HFFc6 (cell line): ENCODE results near the gene UIMC1. TPM values are rescaled to one million over a fixed set of nuclear protein-coding genes. Genes with fewer than 3 reads are reported as not detected.

Experiments used
- DNase-seq: peaks from one replicate; pipeline ENCODE4 v3.0.0-alpha.2; 2018
- H3K27ac Mint-ChIP-seq: 2 replicates; pipeline ENCODE4 v1.8.0; 2020; ENCODE audit warnings: mild to moderate bottlenecking, mixed read lengths
- H3K27me3 Mint-ChIP-seq: 2 replicates; pipeline ENCODE4 v1.8.0; 2021; ENCODE audit warnings: mild to moderate bottlenecking, moderate library complexity, mixed read lengths; ENCODE audit not compliant: insufficient read depth
- H3K36me3 Mint-ChIP-seq: 2 replicates; pipeline ENCODE4 v1.8.0; 2021; ENCODE audit warnings: low read depth, mixed read lengths
- H3K4me1 Mint-ChIP-seq: 2 replicates; pipeline ENCODE4 v1.8.0; 2020; ENCODE audit warnings: low read depth, mixed read lengths
- H3K4me3 Mint-ChIP-seq: 2 replicates; pipeline ENCODE4 v1.8.0; 2020; ENCODE audit warnings: mild to moderate bottlenecking, moderate library complexity, mixed read lengths
- H3K9me3 Mint-ChIP-seq: 2 replicates; pipeline ENCODE4 v1.8.0; 2020; ENCODE audit warnings: mild to moderate bottlenecking, mixed read lengths
- total RNA-seq, 6 experiments: library from RNA; stranded (reverse); fragmentation: NEBNext Ultra II Directional; extraction: Animal tissue kit (Norgen Biotek cat#: 25700); gene quantifications; 2 replicates in 1 of 6; 3 replicates in 5 of 6; pipeline ENCODE4 v1.2.3, GENCODE V29; 2021
- TF ChIP-seq, protein P1 (sequence below): fragments of 200-600 bp; sonication (generic); IDR thresholded peaks from 2 replicates; pipeline ENCODE4 v1.5.0; 2021; ENCODE audit warnings: antibody characterized with exemption, mild to moderate bottlenecking

Gene UIMC1
- total RNA-seq, 6 experiments from 2014 or later: 19.8 to 34.4 (median 23.6) TPM

DNA sequence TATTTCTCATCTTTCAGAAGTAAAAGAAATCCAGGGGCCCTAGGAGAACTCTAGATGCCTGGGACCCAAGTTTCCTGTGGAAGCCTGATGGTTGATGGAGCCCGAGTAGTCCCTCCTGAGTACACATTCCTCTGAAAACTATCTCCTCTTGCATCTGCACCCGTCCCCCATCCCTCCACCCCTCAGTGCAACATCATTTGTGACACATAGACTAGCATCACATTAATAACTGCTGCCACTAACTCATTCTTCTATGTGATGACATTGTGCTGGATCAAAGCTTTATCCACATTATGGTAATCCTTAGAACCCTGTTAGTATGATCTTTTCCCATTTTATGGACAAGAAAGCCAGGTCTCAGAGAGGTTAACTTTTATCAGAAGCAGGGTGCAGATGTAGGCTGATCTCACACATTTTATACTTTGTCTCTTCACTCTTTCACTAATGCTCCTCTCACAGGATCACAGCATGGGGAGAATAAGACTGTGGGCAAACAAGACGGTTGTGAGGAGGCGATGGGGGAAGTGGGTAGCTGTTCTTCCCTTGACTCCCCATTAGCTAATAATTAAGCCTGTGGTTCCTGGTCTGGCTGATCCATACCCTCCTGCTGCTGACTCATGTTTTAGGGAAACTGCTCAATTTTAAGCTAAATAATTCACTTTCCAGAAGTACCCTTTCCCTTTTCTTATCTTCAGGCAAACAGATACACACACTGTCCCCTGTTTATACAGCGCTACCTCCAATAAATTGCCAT lies 103.5 kb downstream of the UIMC1 start:
- Mint-ChIP-seq H3K27me3 (peaks cover 1% of the 10 kb centered on the region), H3K36me3 (peaks cover 25% of the 10 kb centered on the region), H3K27ac (no peak overlapping the region), H3K4me1 (no peaks in the 10 kb centered on the region), H3K4me3 (no peak overlapping the region), H3K9me3 (no peaks in the 10 kb centered on the region)
- TF ChIP-seq, protein P1, sequence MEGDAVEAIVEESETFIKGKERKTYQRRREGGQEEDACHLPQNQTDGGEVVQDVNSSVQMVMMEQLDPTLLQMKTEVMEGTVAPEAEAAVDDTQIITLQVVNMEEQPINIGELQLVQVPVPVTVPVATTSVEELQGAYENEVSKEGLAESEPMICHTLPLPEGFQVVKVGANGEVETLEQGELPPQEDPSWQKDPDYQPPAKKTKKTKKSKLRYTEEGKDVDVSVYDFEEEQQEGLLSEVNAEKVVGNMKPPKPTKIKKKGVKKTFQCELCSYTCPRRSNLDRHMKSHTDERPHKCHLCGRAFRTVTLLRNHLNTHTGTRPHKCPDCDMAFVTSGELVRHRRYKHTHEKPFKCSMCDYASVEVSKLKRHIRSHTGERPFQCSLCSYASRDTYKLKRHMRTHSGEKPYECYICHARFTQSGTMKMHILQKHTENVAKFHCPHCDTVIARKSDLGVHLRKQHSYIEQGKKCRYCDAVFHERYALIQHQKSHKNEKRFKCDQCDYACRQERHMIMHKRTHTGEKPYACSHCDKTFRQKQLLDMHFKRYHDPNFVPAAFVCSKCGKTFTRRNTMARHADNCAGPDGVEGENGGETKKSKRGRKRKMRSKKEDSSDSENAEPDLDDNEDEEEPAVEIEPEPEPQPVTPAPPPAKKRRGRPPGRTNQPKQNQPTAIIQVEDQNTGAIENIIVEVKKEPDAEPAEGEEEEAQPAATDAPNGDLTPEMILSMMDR: no peak
- DNase-seq: no peak

DNA sequence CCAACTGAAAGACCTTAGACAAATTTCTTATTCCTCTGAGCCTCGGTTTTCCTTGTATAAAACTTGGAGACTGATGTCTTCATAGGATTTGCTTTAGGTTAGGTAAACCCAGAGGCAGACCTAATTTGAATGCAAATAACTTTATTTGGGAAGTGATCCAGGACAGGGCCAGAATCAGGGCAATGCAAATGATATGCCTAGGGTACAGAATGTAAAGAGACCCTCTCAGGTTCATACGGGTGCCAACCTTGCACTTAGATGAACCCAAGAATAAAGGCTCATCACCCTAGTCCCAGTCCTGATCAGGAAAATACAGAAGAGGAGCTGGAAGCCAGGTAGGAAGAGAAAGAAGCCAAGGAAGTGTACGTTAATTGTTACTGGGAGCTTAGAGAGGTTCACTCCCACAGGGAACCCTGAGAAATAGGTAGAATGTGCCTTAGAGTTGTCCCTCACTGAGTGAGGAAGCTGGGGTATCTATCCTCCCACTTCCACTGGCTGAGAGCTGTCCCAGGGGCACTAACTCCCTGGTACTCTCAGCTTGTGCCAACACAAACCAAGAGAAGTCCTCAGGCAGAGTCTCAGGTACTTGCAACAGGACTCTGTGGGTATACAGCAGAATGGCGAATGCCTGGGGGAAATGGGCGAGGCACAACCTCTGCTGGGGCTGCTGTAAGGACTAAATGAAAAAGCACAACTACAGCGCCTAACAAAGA lies 104.3 kb downstream of the UIMC1 start:
- Mint-ChIP-seq H3K4me3 (no peak overlapping the region), H3K9me3 (no peaks in the 10 kb centered on the region), H3K27ac (no peak overlapping the region), H3K36me3 (peaks cover 17% of the 10 kb centered on the region), H3K4me1 (no peaks in the 10 kb centered on the region), H3K27me3 (peaks cover 4% of the 10 kb centered on the region)
- TF ChIP-seq, protein P1: no peak
- no peak for DNase-seq

DNA sequence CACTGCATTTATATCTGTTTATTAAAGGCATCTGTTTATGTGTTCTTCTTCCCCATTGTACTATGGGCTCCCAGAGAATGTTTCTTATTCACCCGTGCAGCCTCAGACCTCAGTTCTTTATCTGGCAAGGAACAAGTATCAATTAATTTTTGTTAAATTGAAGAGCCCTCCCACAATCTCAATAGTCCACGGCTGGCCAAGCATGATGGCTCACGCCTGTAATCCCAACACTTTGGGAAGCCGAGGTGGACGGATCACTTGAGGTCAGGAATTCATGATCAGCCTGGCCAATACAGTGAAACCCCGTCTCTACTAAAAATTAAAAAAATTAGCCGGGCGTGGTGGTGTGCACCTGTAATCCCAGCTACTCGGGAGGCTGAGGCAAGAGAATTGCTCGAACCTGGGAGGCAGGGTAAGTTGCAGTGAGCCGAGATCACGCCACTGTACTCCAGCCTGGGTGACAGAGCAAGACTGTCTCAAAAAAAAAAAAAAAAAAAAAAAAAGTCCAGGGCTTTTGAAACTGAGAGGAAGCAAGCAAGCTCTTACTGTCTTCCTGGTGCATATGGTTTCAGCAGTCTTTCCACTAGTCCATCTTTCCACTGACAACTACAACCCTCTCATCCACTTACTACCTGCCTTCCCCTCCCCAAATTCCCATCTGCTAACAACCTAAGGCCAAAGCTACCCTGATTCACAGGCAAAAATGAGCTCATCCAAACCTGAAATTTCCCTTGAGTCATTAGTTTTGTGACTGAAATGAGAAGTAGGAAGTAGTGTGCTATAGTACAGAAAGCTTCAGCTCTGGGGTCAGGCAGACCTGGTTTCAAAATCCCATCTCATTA lies 105.1 kb downstream of the UIMC1 start:
- TF ChIP-seq, protein P1: no peak
- Mint-ChIP-seq H3K36me3 (peaks cover 17% of the 10 kb centered on the region), H3K4me3 (no peak overlapping the region), H3K9me3 (no peaks in the 10 kb centered on the region), H3K4me1 (no peaks in the 10 kb centered on the region), H3K27ac (0 out of 2 replicates have a peak overlapping the region, but pooled peaks have one; percentile 27), H3K27me3 (peaks cover 4% of the 10 kb centered on the region)
- DNase-seq: no peak

DNA sequence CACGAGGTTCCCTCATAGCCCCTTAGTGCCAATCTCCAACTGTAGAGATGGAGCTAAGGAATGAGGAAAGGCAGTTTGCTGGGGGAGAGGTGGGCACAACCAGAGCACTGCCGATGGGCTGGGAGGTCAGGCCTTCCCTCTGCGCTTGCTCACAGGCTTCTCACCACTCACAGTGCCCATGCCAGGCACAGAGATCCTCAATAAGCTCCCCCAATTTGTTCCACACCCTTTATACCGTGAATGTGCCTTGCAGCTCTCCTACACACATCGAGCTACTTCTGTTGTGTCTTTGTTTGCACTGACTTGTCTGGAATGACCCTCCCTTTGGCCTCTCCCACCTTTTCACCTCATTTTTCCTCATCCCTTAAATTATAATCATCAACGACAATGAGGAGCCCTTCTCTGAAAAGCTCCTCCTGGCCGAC lies 105.8 kb downstream of the UIMC1 start:
- Mint-ChIP-seq H3K4me3 (no peak overlapping the region), H3K9me3 (no peaks in the 10 kb centered on the region), H3K36me3 (peaks cover 14% of the 10 kb centered on the region), H3K27ac (peak overlapping the region; percentile 27; the same call in 1 of the 2 replicates), H3K27me3 (peaks cover 9% of the 10 kb centered on the region), H3K4me1 (no peaks in the 10 kb centered on the region)
- TF ChIP-seq, protein P1: no peak
- DNase-seq: no peak

DNA sequence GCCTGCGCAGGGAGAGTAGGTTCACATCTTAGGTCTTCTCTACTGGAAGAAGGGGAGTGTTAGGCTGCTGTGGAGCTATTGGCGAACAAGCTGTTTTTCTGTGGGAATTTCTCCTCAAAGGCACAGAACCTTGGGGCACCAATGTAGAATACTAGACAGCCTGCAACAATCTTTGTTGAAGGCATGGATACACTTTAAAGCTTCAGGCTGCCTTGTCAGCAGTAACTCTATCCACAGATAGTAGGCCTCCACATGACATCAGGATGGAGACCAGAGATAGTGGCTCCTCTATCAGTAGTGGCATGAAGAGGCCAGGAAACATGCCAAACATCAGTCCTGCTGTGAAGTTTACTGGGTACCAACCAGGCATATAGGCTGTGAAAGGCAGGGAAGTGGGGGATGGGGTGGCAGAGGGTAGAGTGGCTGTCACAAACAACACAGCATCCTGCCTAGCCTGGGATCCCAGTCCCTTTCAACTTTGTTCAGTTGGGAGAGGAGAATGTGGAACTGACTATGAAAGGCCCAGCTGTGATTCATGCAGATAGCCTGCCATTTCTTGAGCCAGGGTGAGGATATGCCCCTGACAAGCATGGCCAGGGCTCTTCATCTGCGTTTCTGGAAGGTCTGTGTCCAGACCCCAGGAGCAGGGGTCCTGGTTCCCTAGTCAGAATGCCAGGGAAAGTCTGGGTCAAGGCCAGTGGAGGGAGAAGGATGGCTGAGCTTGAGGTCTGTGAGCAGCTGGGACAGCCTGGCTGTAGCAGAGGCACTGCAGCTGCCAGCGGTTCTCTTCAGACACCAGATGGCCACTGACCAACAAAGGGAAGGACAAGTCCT lies 106.4 kb downstream of the UIMC1 start:
- H3K27ac Mint-ChIP-seq: no peak overlapping the region
- peaks cover 8% of the 10 kb centered on the region for H3K36me3 Mint-ChIP-seq

More for the DNA sequence above, 106.4 kb downstream of the UIMC1 start:
- H3K9me3 Mint-ChIP-seq: no peaks in the 10 kb centered on the region
- H3K4me3 Mint-ChIP-seq: no peak overlapping the region
- DNase-seq: no peak
- TF ChIP-seq, protein P1: no peak
- H3K4me1 Mint-ChIP-seq: no peaks in the 10 kb centered on the region
- H3K27me3 Mint-ChIP-seq: peaks cover 14% of the 10 kb centered on the region
